Right hindlimb (tissue), 1 donor: Measurements from ENCODE around the gene SF3B3.
"Not testable (repeated sequence)": the region's sequence is repeated elsewhere in the genome, so short reads cannot be mapped to it uniquely, and the experiment has no call there.

Source experiments
- DNase-seq: peaks from one replicate; pipeline ENCODE4 v3.0.0-alpha.2; 2018

Gene SF3B3

GRCh38 chr16:70512456-70512855 lies 11.2 kb upstream of the SF3B3 start:
- DNase-seq, result no peak

DNA sequence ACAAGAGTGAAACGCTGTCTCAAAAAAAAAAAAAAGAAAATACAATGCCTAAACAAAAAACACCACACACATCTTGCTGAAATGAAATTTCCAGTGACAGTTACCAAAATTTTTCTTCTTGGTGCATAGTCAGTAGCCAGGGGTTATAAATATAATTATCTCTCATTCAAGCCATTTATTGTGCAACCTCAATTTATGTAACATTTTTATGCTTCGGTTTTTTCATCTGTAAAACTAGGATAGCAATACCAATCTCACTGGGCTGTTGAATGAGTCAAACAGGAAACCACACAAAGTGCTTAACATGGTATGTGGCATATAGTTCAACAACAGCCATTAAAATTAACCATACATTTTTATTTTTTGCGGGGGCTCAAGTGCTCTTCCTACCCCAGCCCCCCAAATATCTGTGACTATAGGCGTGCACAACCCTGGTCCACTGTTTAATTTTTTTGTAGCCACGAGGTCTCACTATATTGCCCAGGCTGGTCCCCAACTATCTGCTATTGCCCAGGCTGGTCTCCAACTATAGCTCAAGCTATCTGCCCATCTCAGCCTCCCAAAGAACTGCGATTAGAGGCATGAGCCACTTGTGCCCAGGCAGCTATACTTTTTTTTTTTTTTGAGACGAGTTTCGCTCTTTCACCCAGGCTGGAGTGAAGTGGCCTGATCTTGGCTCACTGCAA lies 2.9 kb upstream of the SF3B3 start:
- DNase-seq, result no peak

GRCh38 chr16:70522216-70523075 lies 1.2 kb upstream of the SF3B3 start:
- DNase-seq, result no peak

DNA sequence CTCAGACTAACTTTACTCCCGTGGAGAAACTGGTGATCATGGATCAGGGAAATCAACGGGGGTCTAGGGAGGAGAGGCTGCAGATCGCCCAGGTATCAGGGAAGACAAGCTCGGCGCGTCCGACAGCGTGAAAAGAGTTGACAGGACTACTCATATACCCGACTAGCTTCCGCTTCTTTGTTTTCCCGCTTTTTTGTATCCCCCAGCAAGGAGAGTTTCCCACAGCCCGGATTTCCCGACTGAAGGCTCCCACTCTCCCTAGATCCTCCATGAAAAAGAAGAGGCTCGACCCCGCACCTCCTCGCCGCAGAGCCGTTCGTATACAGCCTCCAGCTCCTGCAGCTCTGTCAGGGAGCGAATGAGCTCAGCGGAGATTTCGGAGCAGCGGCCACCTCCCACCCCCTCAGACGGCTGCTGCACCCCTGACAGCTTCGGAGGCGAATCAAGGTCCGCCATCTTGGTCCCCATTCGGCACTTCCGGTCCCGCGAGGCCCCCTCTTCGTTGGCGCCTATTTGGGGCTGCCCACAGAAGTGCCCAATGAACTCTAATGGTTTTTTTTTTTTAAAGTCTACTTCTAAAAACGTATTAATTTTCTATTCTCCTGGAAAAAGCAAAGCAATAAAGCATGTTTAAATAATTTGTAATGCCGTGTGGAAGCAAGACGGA lies 407 bp upstream of the SF3B3 start, which contains the start of gene COG4:
Gene COG4 (minus strand): TSS at position 479 of the 667 bp plus-strand sequence. CDS start 11 bp downstream, at position 468.
- DNase-seq, result peak; percentile 92

GRCh38 chr16:70524399-70524825 lies 796 bp downstream of the SF3B3 start:
- DNase-seq, result not testable (repeated sequence)

GRCh38 chr16:70526403-70526802 lies 2.8 kb downstream of the SF3B3 start:
- no peak for DNase-seq

DNA sequence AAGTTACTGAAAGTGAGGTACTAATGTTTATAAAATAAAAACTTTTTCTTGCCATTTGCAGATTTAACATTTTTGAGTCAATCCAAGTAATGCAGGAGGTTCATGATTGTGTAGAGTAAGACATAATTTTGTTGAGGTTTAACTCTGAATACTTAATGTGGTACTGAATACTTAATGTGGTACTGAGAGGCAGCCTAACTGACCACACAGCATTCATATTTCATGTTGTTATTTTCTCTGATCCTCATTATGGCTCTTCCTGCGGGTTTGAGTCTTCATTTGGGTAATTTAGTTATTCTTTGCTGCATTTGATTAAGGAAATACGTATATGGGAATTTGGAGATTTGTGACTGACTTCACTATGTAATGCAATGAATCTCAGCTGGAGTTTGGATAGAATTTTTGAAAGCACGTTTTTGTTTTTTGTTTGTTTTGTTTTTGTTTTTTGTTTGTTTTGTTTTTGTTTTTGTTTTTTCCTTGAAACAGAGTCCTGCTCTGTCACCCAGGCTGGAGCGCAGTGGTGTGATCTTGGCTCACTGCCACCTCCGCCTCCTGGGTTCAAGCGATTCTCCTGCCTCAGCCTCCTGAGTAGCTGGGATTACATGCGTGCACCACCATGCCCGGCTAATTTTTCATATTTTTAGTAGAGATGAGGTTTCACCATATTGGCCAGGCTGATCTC lies 3.8 kb downstream of the SF3B3 start:
- no peak for DNase-seq

DNA sequence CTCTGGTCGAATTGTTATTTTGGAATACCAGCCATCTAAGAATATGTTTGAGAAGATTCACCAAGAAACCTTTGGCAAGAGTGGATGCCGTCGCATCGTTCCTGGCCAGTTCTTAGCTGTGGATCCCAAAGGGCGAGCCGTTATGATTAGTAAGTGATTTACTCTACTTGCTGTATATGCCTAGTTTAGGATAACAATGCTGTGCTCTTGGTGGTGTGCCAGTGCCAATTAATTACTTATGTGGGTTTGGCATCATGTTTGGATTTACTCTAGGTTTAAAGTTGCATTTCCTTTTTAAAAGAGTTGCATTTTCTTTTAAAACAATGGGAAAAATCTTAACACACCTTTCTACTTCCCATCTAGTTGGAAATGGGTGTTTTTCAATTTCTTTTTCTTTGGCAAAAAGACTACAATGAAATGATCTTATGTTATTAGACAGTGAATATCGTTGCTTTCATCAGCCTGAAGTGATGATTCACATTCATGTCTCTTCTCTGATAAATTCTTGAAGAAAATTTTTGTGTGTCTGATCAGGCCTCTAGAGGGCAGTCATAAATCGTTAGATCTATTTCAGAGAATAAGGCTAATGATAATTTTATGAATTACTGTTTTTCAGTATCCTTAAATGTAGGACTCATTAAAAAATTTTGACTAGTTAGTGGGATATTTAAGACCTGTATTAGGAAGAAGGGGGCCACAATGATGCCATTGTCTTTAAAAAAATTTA lies 5.6 kb downstream of the SF3B3 start:
- DNase-seq, result no peak

DNA sequence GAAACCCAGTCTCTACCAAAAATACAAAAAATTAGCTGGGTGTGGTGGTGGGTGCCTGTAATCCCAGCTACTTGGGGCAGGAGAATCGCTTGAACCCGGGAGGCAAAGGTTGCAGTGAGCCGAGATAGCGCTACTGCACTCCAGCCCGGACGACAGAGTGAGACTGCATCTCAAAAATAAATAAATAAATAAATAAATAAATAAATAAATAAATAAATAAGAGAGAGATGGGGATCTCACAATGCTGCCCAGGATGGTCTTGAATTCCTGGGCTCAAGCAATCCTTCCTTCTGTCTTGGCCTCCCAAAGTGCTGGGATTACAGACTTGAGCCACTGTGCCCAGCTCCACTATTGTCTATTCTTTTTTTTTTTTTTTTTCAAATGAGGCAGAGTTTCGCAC lies 6.3 kb downstream of the SF3B3 start:
- not testable (repeated sequence) for DNase-seq

GRCh38 chr16:70534971-70535370 lies 11.4 kb downstream of the SF3B3 start:
- no peak for DNase-seq

DNA sequence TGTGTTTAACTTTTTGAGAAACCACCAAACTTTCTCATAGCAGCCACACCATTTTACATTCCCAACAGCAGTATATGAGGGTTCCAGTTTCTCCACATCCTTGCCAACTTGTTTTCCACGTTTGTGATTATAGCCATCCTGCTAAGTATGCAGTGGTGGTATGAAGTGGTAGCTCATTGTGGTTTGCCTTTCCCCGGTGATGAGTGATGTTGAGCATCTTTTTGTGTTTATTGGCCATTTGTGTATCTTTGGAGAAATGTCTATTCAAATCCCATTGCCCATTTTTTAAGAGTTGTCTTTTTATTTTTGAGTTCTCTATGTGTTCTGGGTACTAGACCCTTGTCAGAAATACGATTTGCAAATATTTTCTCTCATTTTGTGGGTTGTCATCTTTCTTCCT lies 17.4 kb downstream of the SF3B3 start:
- no peak for DNase-seq

DNA sequence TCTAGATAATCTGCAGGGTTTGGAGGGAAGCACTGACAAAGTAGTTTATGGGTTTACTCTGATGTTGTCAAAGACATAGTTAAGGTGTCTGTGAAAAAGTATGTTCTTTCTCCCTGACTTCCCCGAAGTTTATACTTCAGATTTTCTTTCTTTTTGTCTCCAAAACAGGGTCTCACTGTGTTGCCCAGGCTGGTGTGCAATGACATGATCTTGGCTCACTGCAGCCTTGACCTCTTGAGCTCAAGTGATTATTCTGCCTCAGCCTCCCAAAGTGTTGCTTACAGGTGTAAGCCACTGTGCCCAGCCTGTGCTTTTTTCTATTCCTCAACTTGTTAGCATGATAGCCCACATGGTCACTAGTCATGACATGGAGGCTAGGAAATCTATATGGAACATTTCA lies 20.9 kb downstream of the SF3B3 start:
- DNase-seq, result no peak

GRCh38 chr16:70548936-70549335 lies 25.3 kb downstream of the SF3B3 start:
- no peak for DNase-seq

GRCh38 chr16:70550082-70550481 lies 26.5 kb downstream of the SF3B3 start:
- no peak for DNase-seq

DNA sequence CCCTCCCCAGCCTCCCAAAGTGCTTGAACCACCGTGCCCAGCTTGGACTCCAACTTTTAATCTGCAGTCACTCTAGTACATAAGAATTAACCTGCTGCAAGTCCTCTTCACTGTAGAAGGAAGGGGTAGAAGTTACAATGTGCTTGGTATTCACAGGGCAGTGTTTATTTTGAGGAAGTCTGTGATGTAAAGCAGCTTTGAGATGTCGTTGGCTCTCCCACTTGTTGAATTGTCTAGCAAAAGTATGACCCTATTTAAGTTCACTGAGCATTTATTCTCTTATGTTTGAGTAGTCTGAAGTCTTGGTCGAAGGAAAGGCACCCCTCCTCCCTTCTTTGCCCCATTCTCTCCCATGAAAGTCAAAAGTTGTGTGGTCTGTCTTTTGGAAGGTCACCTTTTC lies 28.2 kb downstream of the SF3B3 start:
- no peak for DNase-seq

- DNase-seq, result no peak
Measured at GRCh38 chr16:70552675-70553074, 29.1 kb downstream of the SF3B3 start.

DNA sequence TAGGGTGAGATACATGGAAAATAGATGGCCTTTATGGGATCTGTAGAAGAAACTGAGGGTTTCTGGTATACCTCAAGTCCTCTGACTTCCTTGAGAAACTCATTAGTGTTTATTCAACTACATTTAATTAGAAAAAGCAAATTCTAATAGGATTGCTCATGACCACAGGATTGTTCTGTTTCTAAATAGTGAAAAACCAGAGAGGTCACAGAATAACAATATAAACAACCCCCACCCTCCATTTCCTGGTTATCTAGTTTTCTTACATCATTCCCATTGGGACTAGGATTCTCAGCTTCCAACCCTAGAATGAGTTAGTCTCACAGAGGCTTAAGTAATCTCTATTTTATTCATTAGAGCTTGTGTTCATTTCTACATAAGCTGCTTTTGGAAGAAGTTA lies 30.0 kb downstream of the SF3B3 start:
- DNase-seq, result no peak

DNA sequence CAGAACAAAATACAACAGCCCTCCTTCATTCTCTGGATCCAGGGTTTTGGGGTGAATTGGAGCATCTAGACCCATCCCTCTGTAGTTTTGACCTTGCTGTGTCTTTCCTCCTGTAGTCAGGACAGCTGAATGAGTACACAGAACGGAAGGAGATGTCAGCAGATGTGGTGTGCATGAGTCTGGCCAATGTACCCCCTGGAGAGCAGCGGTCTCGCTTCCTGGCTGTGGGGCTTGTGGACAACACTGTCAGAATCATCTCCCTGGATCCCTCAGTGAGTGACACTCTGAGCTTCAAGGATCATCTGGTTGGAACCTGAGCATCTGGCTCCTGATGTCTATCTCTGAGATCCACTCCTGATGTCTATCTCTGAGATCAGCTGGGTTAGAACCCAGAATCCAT lies 32.4 kb downstream of the SF3B3 start:
- no peak for DNase-seq

DNA sequence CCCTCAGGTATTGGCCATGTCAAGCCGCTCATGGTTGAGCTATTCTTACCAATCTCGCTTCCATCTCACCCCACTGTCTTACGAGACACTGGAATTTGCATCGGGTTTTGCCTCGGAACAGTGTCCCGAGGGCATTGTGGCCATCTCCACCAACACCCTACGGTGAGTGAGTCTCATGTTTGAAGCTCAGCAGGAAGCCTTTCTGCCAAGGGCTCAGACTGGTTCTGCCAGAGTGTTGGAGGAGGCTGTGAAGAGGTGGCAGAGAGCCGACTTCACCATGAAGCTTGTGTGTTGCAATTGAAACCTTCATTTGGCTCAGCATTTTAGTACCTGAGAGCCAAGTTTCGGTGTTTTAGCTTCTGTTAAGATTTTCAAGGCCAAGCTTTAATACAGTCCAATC lies 38.0 kb downstream of the SF3B3 start:
- DNase-seq, result no peak

GRCh38 chr16:70563636-70564035 lies 40.0 kb downstream of the SF3B3 start:
- DNase-seq, result no peak

DNA sequence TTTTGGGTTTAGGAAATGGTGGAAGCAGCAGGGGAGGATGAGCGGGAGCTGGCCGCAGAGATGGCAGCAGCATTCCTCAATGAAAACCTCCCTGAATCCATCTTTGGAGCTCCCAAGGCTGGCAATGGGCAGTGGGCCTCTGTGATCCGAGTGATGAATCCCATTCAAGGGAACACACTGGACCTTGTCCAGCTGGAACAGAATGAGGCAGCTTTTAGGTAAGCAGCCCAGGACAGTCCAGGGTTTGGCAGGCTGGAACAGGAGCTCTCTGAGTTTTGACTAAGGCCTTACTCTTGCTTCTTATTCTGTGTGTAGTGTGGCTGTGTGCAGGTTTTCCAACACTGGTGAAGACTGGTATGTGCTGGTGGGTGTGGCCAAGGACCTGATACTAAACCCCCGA lies 41.4 kb downstream of the SF3B3 start:
- DNase-seq, result no peak

GRCh38 chr16:70568601-70569237 lies 45.1 kb downstream of the SF3B3 start:
- no peak for DNase-seq
